ENCODE results near the gene ZNF273. TPM values are rescaled to one million over a fixed set of nuclear protein-coding genes. Genes with fewer than 3 reads are reported as not detected.

The ZNF273 gene
- total RNA-seq, 1 experiment from 2014 or later, result 17.9 TPM

DNA sequence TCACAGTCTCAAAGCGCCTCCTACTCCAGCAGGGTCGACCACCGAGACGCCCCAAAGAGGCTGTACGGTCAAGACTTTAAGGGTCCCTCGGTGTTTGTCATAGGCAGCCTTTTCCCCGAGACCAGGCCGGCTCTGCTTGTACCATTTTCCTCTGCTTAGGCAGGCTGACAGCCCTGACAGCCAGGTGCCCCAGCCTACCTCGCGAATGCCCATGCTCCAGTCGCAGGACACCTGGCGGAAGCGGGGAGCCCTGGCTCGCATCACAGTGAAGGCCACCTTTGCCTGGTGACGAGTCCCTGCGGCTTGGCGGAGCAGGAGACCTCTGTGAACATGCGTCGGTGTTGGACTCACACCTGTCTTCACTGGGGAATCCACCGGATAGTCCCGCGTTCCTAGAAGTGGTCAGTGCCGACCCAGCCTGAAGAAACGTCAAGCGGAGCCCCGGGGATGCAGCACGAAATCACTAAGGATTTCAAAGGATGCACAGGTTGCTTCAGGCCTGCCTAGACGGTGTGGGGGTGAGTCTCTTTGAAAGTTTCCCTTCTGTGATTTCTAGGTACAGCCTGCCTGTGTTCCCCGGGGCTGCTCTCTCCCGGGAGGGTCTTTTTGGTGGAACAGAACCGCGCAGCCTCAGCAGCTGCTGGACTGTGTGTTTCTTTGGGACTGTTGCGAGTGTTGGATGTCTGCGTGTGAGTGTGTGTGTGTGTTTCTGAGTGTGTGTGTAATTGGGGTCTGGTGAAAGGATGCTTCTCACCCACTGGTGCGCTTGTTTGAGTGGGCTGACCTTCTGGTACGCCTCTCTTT lies 30.5 kb upstream of the ZNF273 start:
- no peaks in the 10 kb centered on the region for H3K23me2 ChIP-seq (ENCODE audit: insufficient read length, low read depth, low read length, poor library complexity, severe bottlenecking)
- no peak overlapping the region for H3T11ph ChIP-seq (ENCODE audit: low read length)
- Mint-ChIP-seq H3K9me3 (peaks cover 82 to 90% of the 10 kb centered on the region in 2 experiments), H3K4me3 (no peak overlapping the region), H3K27ac (no peak overlapping the region), H3K4me1 (no peaks in the 10 kb centered on the region), H3K36me3 (ENCODE audit: insufficient read depth in 1 of 3, low read depth in 3 of 3) (peaks cover 2 to 10% (median 4%) of the 10 kb centered on the region in 3 experiments; a peak in 4 of 7 replicates), H3K27me3 (ENCODE audit: low read depth) (peaks cover 51% of the 10 kb centered on the region)
- no peak overlapping the region for H3K14ac ChIP-seq (ENCODE audit: insufficient read depth, low read length)
- H3K79me2 ChIP-seq (ENCODE audit: insufficient read depth, low read length), result no peaks in the 10 kb centered on the region
- no peak overlapping the region for H3K56ac ChIP-seq (ENCODE audit: insufficient read length, low read depth, low read length)
- no peak overlapping the region for H2AFZ ChIP-seq (ENCODE audit: low read length)
- no peak overlapping the region for H2BK12ac ChIP-seq (ENCODE audit: insufficient read length, low read depth, low read length)
- H4K20me1 ChIP-seq (ENCODE audit: control insufficient read depth, insufficient read depth, insufficient read length), result no peaks in the 10 kb centered on the region
- H3K27ac ChIP-seq (ENCODE audit: insufficient read length, low read depth, low read length), result no peak overlapping the region
- no peak overlapping the region for H3K9ac ChIP-seq (ENCODE audit: extremely low read depth, insufficient read length, low read length)
- H3K23ac ChIP-seq (ENCODE audit: insufficient read length, low read depth, low read length), result no peak overlapping the region
- no peak overlapping the region for H2BK20ac ChIP-seq (ENCODE audit: low read depth, low read length, poor library complexity, severe bottlenecking)
- H4K5ac ChIP-seq (ENCODE audit: insufficient read length, low read depth, low read length), result no peak overlapping the region
- H3K4me1 ChIP-seq (ENCODE audit: insufficient read depth, low read length), result no peaks in the 10 kb centered on the region
- H3K18ac ChIP-seq (ENCODE audit: insufficient read length, low read depth, low read length), result no peak overlapping the region
- DNase-seq, result peak; percentile 12
- H2AK5ac ChIP-seq (ENCODE audit: insufficient read length, low read length), result no peak overlapping the region
- no peak for TF ChIP-seq CTCF (conservative IDR thresholded peaks at IDR 0.05)
- WGBS (ENCODE audit: extremely low coverage, insufficient read length, low lambda C conversion rate), result no CpG with 5 or more reads among the region's 36 CpGs
- H2BK15ac ChIP-seq (ENCODE audit: low read depth, low read length), result no peak overlapping the region
- H3K4ac ChIP-seq (ENCODE audit: low read depth, low read length), result no peak overlapping the region
- H3K9me3 ChIP-seq (ENCODE audit: control insufficient read depth, low read depth, low read length), result no peaks in the 10 kb centered on the region
- no peaks in the 10 kb centered on the region for H3K79me1 ChIP-seq (ENCODE audit: insufficient read depth, low read depth, low read length, poor library complexity, severe bottlenecking)
- no peak overlapping the region for H2BK5ac ChIP-seq (ENCODE audit: insufficient read length, low read length)
- no peak overlapping the region for H4K91ac ChIP-seq (ENCODE audit: insufficient read length, low read depth, low read length)
- no peaks in the 10 kb centered on the region; the same call in 1 of the 2 replicates for H3K27me3 ChIP-seq (ENCODE audit: insufficient read depth, low read length)
- no peak overlapping the region for H2BK120ac ChIP-seq (ENCODE audit: low read depth, low read length, poor library complexity, severe bottlenecking)
- no peak overlapping the region for H3K4me2 ChIP-seq (ENCODE audit: insufficient read depth, insufficient read length, low read length)
- H4K8ac ChIP-seq (replicated peaks; ENCODE audit: insufficient read length, low read depth, low read length), result no peak overlapping the region
